GM19193 (cell line): ENCODE measurements around the gene FMO5.

Source experiments
- POLR2A ChIP-seq: IDR thresholded peaks from 4 replicates; pipeline ENCODE4 v1.6.1; 2011; ENCODE audit not compliant: insufficient read depth, insufficient read length; ENCODE audit errors: extremely low read depth

FMO5 gene

DNA sequence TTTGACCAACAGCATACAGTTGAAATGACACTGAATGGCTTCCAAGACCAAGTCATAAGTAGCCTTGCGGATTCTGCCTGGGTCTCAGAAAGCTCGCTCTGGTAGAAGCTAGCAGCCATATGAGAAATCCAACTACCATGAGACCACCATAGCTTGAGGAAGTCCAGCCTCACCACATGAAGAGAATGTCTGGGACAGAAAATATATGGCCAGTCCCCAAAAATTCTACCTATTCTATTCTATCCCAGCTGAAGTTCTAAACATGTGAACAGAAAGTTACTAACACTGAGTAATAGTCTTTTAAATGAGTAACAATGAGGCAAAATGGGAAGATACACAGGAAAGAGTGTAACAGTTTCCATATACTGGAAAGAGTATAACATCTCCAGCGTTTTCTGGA, 9.0 kb downstream of the FMO5 start:
- no peak for TF ChIP-seq POLR2A

- TF ChIP-seq POLR2A: no peak
These were observed 9.6 kb downstream of the FMO5 start for GRCh38 chr1:147215540-147215916.

- TF ChIP-seq POLR2A: no peak
These were observed 10.1 kb downstream of the FMO5 start for GRCh38 chr1:147214842-147215539.

- TF ChIP-seq POLR2A: no peak
These were observed 10.8 kb downstream of the FMO5 start for GRCh38 chr1:147214325-147214724.

GRCh38 chr1:147213271-147213670, 11.9 kb downstream of the FMO5 start:
- no peak for TF ChIP-seq POLR2A

DNA sequence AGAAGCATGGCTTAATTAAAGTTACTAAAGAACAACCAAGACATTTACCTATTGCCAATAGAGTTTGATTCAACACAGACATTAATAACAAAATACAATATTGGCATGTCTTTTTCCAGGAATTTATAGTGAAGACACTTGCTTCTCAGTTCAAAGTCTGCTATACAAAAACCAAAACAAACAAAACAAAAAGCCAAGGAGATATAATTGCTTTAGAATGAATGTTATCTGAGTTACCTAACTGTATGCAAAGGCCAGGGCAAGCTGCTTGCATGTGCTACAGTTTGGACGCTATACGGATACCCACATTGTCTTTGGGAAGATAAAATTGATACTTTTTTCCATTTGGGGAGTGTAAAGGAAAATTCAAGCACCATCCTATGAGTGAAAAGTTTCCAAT, 13.6 kb downstream of the FMO5 start:
- no peak for TF ChIP-seq POLR2A

GRCh38 chr1:147210987-147211386, 14.2 kb downstream of the FMO5 start:
- no peak for TF ChIP-seq POLR2A

- TF ChIP-seq POLR2A: no peak
These were observed 15.0 kb downstream of the FMO5 start for GRCh38 chr1:147209825-147210821.

DNA sequence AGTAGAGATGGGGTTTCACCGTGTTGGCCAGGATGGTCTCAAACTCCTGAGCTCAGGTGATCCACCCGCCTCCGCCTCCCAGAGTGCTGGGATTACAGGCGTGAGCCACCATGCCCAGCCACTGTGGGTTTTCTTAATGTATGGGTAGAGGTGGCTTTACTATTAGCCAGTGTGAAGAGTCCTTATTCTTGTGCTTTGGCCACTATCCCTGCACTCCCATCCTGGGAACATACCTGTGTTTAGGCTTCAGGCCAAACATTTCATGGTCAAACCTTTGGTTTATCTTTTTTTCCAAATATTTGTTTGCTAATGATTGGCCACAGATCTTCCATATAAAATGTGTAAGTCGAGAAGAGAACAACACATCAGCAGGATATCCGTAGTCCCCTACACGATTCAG, 16.5 kb downstream of the FMO5 start:
- TF ChIP-seq POLR2A: no peak

DNA sequence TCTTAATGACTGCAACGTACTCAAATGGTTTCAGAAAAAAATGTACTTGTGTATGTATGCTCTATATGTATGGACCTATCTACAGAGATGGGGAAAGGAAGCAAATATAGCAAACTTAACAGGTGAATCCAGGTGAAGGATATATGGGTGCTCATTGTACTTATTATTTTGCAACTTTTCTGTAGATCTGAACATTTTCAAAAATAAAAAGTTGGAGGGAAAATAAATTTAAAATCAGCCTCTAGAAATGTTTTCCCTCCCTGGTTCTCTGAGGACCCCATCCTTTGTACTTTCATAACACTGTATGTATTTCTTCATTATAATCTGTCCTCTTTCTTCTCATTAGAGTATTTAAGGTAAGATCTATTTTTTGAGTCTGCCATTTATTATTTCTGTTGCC, 17.9 kb downstream of the FMO5 start:
- no peak for TF ChIP-seq POLR2A

GRCh38 chr1:147204080-147204479, 21.1 kb downstream of the FMO5 start:
- TF ChIP-seq POLR2A: no peak

- TF ChIP-seq POLR2A: no peak
These were observed 22.6 kb downstream of the FMO5 start for GRCh38 chr1:147202576-147202975.

DNA sequence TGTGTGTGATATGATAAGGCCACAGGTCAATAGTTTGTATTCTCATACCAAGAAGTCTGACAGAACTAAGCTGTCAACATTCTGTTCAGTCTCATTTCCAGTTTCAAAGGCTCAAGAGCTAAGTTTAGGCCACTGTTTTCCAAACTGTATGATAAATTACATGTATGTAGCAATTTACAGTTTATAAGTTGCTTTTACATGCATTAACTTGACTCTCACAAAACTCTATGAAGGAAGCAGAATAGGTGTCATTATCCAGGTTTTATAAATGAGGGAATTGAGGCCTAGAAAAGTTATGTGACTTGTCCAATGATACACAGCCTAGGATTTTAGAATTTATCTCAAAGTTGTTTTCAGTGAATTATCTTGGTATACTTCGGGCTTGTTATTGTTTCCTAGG, 23.4 kb downstream of the FMO5 start:
- no peak for TF ChIP-seq POLR2A

DNA sequence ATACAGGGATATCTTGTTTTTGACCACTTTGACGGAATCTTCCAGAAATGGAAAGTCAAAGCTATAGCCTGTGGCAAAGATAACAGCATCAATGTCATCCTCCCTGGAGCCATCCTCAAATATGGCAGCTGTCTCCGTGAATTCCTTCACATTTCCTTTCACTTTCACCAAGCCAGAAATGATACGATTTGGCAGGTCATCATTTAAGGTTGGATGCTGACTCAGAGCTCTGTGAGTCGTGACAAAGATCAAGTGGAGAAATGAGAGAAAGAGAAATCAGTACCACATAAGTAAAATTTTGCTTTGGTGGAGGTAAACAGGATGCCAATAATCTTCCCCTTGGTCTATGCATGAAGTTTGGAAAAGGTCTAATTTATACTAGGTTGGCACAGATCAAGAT, 23.9 kb downstream of the FMO5 start:
- no peak for TF ChIP-seq POLR2A

DNA sequence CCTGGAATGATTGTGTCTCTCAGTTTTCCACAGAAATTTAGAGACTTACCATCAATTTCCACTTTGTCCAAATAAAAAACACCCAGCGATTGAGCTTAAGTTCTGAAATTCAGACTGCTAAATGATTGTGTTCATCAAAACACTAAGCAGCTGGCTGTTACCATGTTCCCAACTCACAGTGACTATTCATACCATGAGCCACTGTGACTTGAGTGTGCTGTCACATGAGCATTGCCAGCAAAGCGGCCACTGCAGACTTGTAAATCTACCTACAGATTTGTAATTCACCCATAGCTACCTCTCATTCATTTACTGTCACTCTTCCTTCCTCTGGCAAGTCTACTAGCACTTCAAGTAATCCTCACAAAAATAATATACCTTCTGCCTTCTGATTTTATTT, 35.6 kb downstream of the FMO5 start:
- no peak for TF ChIP-seq POLR2A

GRCh38 chr1:147185432-147185831, 39.7 kb downstream of the FMO5 start:
- no peak for TF ChIP-seq POLR2A
